Endothelial cell of umbilical vein (primary cell): ENCODE data around the gene UPB1. TPM values are rescaled to one million over a fixed set of nuclear protein-coding genes. Genes with fewer than 3 reads are reported as not detected.

Experiments
- BruUV-seq: library from RNA; stranded (reverse); fragments of 400-500 nt; replicated peaks from 2 replicates; lab custom pipeline; 2021; lab: Mats Ljungman, UMichigan
- CTCF ChIA-PET: fragments of 300-600, 350-600 bp; sonication (Branson Sonifier 250); formaldehyde crosslinking; loops from one replicate; lab custom pipeline; 2021; ENCODE audit warnings: antibody characterized with exemption, inconsistent platforms; lab: Charles Lee
- POLR2A ChIA-PET: fragments of 300-600, 350-600 bp; sonication (Branson Sonifier 250); formaldehyde crosslinking; loops from one replicate; lab custom pipeline; 2021; ENCODE audit warnings: antibody characterized with exemption, inconsistent platforms; lab: Charles Lee
- DNase-seq: peaks from one replicate; pipeline ENCODE4 v3.0.0-alpha.2; 2011; ENCODE audit warnings: low read depth, low spot score
- FAIRE-seq: peaks from 2 replicates; lab custom pipeline; 2011; peaks lifted over from hg19 to GRCh38; lab: Jason Lieb, UNC
- H2AFZ ChIP-seq: 2 replicates; pipeline ENCODE4 v1.6.0; 2012; ENCODE audit warnings: low read depth, low read length, control low read depth, inconsistent platforms
- H3K27ac ChIP-seq: 2 replicates; pipeline ENCODE4 v1.5.1; 2011; ENCODE audit warnings: low read depth, mild to moderate bottlenecking, control low read depth, low read length, moderate library complexity; ENCODE audit not compliant: insufficient read depth
- H3K27me3 ChIP-seq, 2 experiments: 2 replicates each; pipeline versions ENCODE4 v1.6.0 to v1.6.1; 2011; ENCODE audit warnings: low read length in 2 of 2, mixed read lengths in 1 of 2; ENCODE audit not compliant: control insufficient read depth in 2 of 2, insufficient read depth in 2 of 2
- H3K36me3 ChIP-seq, 2 experiments: 2 replicates in 1 of 2; 3 replicates in 1 of 2; pipeline ENCODE4 v1.5.1; 2011; ENCODE audit warnings: low read length in 2 of 2, mild to moderate bottlenecking in 1 of 2, moderate library complexity in 1 of 2; ENCODE audit not compliant: control insufficient read depth in 2 of 2, insufficient read depth in 2 of 2; ENCODE audit errors: extremely low read depth in 1 of 2
- H3K4me1 ChIP-seq: 3 replicates; pipeline ENCODE4 v1.5.1; 2011; ENCODE audit warnings: mild to moderate bottlenecking, low read length; ENCODE audit not compliant: control insufficient read depth, insufficient read depth; ENCODE audit errors: extremely low read depth
- H3K4me2 ChIP-seq: 2 replicates; pipeline ENCODE4 v1.6.1; 2011; ENCODE audit warnings: low read length, control low read depth, mixed read lengths; ENCODE audit not compliant: insufficient read depth
- H3K4me3 ChIP-seq, 3 experiments: fragments of 200-600 bp in 1 of 3; sonication (generic), shearing (Covaris generic) in 1 of 3; replicated peaks in 1 of 3; 2 replicates each; pipeline ENCODE4 v1.5.1; 2011 to 2016; ENCODE audit warnings: control low read depth in 3 of 3, low read length in 3 of 3, mild to moderate bottlenecking in 2 of 3, inconsistent platforms in 1 of 3, low read depth in 1 of 3, moderate library complexity in 1 of 3; ENCODE audit not compliant: insufficient read depth in 1 of 3
- H3K79me2 ChIP-seq: 2 replicates; pipeline ENCODE4 v1.6.0; 2012; ENCODE audit warnings: low read length, inconsistent platforms; ENCODE audit not compliant: control insufficient read depth, insufficient read depth
- H3K9ac ChIP-seq: replicated peaks from 2 replicates; pipeline ENCODE3; 2011; ENCODE audit warnings: low read length, control low read depth; ENCODE audit not compliant: insufficient read depth; ENCODE audit errors: extremely low read depth
- H3K9me1 ChIP-seq: replicated peaks from 3 replicates; pipeline ENCODE4 v1.6.0; 2011; ENCODE audit warnings: mild to moderate bottlenecking, low read length; ENCODE audit not compliant: control insufficient read depth, insufficient read depth; ENCODE audit errors: extremely low read depth
- H3K9me3 ChIP-seq: replicated peaks from 2 replicates; pipeline ENCODE4 v1.5.1; 2012; ENCODE audit warnings: low read length, inconsistent platforms; ENCODE audit not compliant: control insufficient read depth, insufficient read depth
- H4K20me1 ChIP-seq: replicated peaks from 2 replicates; pipeline ENCODE3; 2011; ENCODE audit warnings: mild to moderate bottlenecking, low read length; ENCODE audit not compliant: control insufficient read depth, insufficient read depth; ENCODE audit errors: extremely low read depth
- EZH2 ChIP-seq: IDR thresholded peaks from 2 replicates; pipeline ENCODE4 v1.6.1; 2012; ENCODE audit warnings: borderline replicate concordance, low read depth, mild to moderate bottlenecking, moderate library complexity, low read length, inconsistent platforms; ENCODE audit not compliant: severe bottlenecking
- FOS ChIP-seq: IDR thresholded peaks from 2 replicates; pipeline ENCODE4 v1.6.1; 2011; ENCODE audit warnings: mild to moderate bottlenecking, low read length, moderate library complexity, borderline replicate concordance; ENCODE audit not compliant: insufficient read depth
- GATA2 ChIP-seq: IDR thresholded peaks from 2 replicates; pipeline ENCODE4 v1.7.0; 2011; ENCODE audit warnings: low read depth, mild to moderate bottlenecking, moderate library complexity, mixed read lengths, low read length; ENCODE audit not compliant: insufficient read length, insufficient read depth
- JUN ChIP-seq: IDR thresholded peaks from 2 replicates; pipeline ENCODE4 v1.6.1; 2011; ENCODE audit warnings: borderline replicate concordance, low read depth; ENCODE audit not compliant: insufficient read length, insufficient read depth
- MYC ChIP-seq: IDR thresholded peaks from one replicate; pipeline ENCODE4 v1.6.1; 2011; ENCODE audit warnings: mild to moderate bottlenecking, low read depth, low read length
- POLR2A ChIP-seq: IDR thresholded peaks from 2 replicates; pipeline ENCODE4 v1.6.1; 2012; ENCODE audit warnings: low read depth, mild to moderate bottlenecking, control low read depth, low read length
- POLR2AphosphoS5 ChIP-seq: IDR thresholded peaks from 2 replicates; pipeline ENCODE4 v1.6.1; 2012; ENCODE audit warnings: low read depth, mild to moderate bottlenecking, control low read depth, low read length, moderate library complexity; ENCODE audit not compliant: insufficient read depth
- dilution Hi-C: fragments of 300-500 bp; cut with MboI; formaldehyde crosslinking; loops from one replicate; pipeline ENCODE4 v1.15.0; 2019; ENCODE audit warnings: low sequenced_read_pairs; ENCODE audit not compliant: extremely low pct_ligation_motif_present
- intact Hi-C: fragments of 100-400 bp; cut with micrococcal nuclease; formaldehyde crosslinking; loops from one replicate; pipeline ENCODE4 v1.10.0; 2022
- polyA plus RNA-seq, 4 experiments: library from polyadenylated mRNA; depleted of rRNA in 3 of 4; stranded (reverse) in 3 of 4; unstranded in 1 of 4; fragments of >200 nt; gene quantifications; 2 replicates each; pipeline versions ENCODE4 v1.2.1 to v1.2.3, GENCODE V29; 2011 to 2012; ENCODE audit warnings: missing spikeins in 1 of 4
- total RNA-seq: library from RNA; stranded (reverse); gene quantifications from 2 replicates; pipeline ENCODE4 v1.2.3, GENCODE V29; 2021
- TF ChIP-seq, protein P1 (sequence below): IDR thresholded peaks from 2 replicates; pipeline ENCODE4 v1.6.1; 2011; ENCODE audit not compliant: insufficient read depth, insufficient read length
- TF ChIP-seq, protein P2 (sequence below), 2 donors: IDR thresholded peaks; 1 replicate in 1 of 2; 2 replicates in 1 of 2; pipeline ENCODE4 v1.5.1; 2011; ENCODE audit warnings: low read length in 2 of 2, mild to moderate bottlenecking in 2 of 2, moderate library complexity in 2 of 2, control low read depth in 1 of 2, inconsistent platforms in 1 of 2, low read depth in 1 of 2; ENCODE audit not compliant: insufficient read depth in 1 of 2; ENCODE audit errors: extremely low read depth in 1 of 2

Gene UPB1
- total and polyA plus RNA-seq, 2 donors (not counting 3 experiments of a cell fraction or from before 2014, with no cell fraction given): 0.30 to 0.80 TPM

DNA sequence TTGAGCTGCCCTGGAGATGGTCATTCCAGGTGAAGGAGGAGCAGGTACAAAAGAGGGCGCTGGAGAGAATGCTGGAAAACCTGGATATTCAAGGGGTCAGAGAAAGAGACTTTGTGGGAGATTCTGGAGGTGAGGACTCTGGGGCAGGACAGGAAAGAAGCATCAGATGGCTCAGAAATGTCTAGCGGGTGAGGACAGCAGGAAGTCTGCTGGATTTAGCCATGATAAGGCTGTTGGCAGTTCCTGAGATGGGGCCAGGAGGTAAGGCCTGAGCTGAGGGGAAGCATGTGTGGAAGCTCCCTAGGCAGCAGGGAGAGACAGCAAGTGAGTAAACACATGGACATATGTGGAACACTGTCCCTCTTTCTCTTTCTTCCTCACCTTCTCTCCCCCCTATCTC lies 1.5 kb downstream of the UPB1 start:
- no TSS peak for BruUV-seq
- Histone ChIP-seq H3K9me1 (no peaks in the 10 kb centered on the region), H4K20me1 (no peaks in the 10 kb centered on the region), H2AFZ (no peak overlapping the region), H3K79me2 (no peaks in the 10 kb centered on the region), H3K9me3 (no peaks in the 10 kb centered on the region), H3K27me3 (peaks cover 0 to 15% of the 10 kb centered on the region in 2 experiments), H3K4me2 (no peak overlapping the region), H3K27ac (no peak overlapping the region), H3K9ac (no peak overlapping the region), H3K4me1 (peaks cover 7% of the 10 kb centered on the region), H3K4me3 (no peak overlapping the region), H3K36me3 (no peaks in the 10 kb centered on the region)
- intact Hi-C loops (no loop called here), dilution Hi-C loops (no loop called here)
- TF ChIP-seq GATA2 (no peak), POLR2A (no peak), MYC (no peak)
- ChIA-PET POLR2A (no interaction called here), CTCF (interaction anchor here (0.9 to 2.0 kb wide), 6 partner anchors 10 to 73 kb away, joined by 3 to 9 read pairs (median 4); no protein-coding TSS in a partner anchor)
- no peak for DNase-seq
- FAIRE-seq: no peak

DNA sequence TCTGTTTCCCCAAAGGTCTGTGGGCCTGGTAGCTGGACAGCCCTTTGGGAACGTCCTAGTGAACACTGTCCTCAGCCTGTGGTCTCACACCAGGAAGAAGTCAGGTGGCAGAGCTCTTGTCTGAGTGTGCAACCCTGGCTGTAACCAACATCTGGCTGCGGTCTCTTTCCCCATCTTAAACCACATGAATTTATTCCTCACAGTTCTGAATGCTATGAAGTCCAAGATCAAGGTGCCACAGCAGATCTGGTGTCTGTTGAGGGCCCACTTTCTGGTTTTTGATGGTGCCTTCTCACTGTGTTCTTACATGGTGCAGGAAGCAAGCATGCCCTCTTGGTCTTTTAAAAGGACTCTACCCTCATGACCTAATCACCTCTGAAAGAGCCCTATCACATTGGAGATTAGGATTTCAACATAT lies 2.7 kb downstream of the UPB1 start:
- Histone ChIP-seq H4K20me1 (no peaks in the 10 kb centered on the region), H2AFZ (no peak overlapping the region), H3K4me3 (no peak overlapping the region), H3K4me1 (peaks cover 7% of the 10 kb centered on the region), H3K9me3 (no peaks in the 10 kb centered on the region), H3K36me3 (no peaks in the 10 kb centered on the region), H3K27me3 (peaks cover 0 to 15% of the 10 kb centered on the region in 2 experiments), H3K9me1 (no peaks in the 10 kb centered on the region), H3K79me2 (no peaks in the 10 kb centered on the region), H3K4me2 (no peak overlapping the region), H3K9ac (no peak overlapping the region), H3K27ac (no peak overlapping the region)
- intact Hi-C loops: no loop called here
- dilution Hi-C loops: no loop called here
- FAIRE-seq: no peak
- ChIA-PET CTCF (interaction anchor here (1.4 kb wide), 1 partner anchor 74 kb away, joined by 6 read pairs; no protein-coding TSS in a partner anchor), POLR2A (no interaction called here)
- DNase-seq: no peak
- no peak for TF ChIP-seq JUN
- no peak for TF ChIP-seq POLR2AphosphoS5
- no peak for TF ChIP-seq FOS
- no peak for TF ChIP-seq GATA2
- no peak for TF ChIP-seq MYC
- no peak for TF ChIP-seq POLR2A
- no peak for TF ChIP-seq EZH2
- TF ChIP-seq, protein P1, sequence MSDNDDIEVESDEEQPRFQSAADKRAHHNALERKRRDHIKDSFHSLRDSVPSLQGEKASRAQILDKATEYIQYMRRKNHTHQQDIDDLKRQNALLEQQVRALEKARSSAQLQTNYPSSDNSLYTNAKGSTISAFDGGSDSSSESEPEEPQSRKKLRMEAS: no peak
- TF ChIP-seq, protein P2, sequence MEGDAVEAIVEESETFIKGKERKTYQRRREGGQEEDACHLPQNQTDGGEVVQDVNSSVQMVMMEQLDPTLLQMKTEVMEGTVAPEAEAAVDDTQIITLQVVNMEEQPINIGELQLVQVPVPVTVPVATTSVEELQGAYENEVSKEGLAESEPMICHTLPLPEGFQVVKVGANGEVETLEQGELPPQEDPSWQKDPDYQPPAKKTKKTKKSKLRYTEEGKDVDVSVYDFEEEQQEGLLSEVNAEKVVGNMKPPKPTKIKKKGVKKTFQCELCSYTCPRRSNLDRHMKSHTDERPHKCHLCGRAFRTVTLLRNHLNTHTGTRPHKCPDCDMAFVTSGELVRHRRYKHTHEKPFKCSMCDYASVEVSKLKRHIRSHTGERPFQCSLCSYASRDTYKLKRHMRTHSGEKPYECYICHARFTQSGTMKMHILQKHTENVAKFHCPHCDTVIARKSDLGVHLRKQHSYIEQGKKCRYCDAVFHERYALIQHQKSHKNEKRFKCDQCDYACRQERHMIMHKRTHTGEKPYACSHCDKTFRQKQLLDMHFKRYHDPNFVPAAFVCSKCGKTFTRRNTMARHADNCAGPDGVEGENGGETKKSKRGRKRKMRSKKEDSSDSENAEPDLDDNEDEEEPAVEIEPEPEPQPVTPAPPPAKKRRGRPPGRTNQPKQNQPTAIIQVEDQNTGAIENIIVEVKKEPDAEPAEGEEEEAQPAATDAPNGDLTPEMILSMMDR (IDR thresholded peaks at IDR 0.05; ENCODE audit: extremely low read depth in 1 of 2, insufficient read depth in 1 of 2, low read depth in 1 of 2, low read length in 2 of 2): no peak
- no TSS peak for BruUV-seq
